HG03439 (cell line): ENCODE data around the gene PUS7L.

Experiments used
- ATAC-seq: cut with Tn5 transposase; IDR thresholded peaks from one replicate; pipeline ENCODE4 v1.9.1; 2021; ENCODE audit warnings: mild to moderate bottlenecking, moderate library complexity; ENCODE audit not compliant: unreplicated experiment

PUS7L gene

DNA sequence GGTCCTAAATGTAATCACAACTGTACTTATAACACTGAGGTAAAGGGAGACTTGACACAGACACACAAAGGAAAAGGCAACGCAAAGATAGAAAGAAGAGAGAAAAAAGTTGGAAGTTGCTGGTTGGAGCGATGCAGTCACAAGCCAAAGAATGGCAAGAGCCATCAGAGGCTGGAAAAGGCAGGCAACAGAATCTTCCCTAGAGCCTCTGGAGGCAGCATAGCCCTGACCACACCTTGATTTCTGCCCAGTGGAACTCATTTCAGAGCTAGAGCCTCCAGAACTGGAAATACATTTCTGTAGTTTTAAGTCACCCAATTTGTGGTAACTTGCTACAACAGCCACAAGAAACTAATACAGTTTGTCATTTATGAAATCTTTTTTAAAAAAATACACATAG lies 89.2 kb downstream of the PUS7L start:
- ATAC-seq, result no peak
